ENCODE results near the gene FARS2. TPM values are rescaled to one million over a fixed set of nuclear protein-coding genes. Genes with fewer than 3 reads are reported as not detected.

Gene FARS2
- polyA plus RNA-seq, 10 donors = 9.2 to 14.0 (median 11.9) TPM

DNA sequence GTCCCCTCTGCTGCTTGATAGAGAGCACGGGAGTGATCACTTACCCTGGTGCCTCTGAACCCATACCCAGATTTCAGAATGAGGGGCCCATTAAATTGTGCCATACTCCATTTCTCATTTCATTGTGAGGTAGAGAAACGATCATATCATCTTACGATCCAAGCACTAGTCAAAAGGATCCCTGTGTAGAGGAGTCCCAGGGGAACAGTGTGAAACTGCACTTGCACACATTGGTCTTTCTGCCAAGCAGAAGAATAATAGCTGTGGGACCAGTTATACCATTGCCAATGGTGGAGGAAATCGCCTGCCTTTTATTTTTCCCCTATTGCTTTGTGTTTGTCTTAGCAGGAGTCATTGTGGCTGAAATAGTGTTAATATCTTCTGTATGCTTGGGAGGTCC lies 161.9 kb downstream of the FARS2 start:
- no peak for DNase-seq

DNA sequence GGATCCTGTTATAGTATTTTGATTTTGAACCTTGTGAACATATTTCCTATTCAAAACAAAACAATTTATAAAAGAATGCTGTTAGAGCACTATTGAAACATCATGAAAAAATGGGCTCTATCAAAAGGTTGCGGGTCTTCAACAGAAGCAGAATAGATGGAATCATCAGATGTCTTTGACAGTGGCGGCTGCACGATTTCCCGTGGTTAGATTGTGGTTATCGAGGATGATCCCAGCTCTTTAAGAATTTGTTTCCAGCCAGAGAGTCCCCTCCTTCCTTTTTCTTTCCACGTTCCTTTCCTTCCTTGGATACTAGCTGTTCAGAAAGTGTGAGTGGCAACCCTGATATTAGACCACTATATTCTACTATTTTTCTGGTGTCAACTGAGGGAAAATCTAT lies 163.4 kb downstream of the FARS2 start:
- DNase-seq = no peak

DNA sequence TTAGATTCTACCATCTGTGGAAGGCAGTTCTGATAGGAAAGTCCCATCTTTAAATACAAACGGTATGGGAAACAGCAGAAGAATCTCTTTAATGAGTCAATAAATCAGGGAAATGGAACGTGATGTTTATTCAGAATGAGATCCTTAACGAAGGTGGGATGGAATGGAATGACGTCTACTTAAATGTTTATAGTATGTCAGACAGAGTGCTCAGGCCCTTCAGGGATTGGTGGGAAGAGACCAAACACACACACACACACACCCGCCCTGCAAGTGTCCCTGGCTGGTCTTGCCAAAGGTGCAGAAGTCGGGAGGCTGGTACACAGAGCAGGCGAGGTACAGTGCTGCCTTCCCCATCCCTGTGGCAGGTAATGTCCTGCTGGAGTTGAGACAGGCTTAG lies 164.0 kb downstream of the FARS2 start:
- DNase-seq = no peak

DNA sequence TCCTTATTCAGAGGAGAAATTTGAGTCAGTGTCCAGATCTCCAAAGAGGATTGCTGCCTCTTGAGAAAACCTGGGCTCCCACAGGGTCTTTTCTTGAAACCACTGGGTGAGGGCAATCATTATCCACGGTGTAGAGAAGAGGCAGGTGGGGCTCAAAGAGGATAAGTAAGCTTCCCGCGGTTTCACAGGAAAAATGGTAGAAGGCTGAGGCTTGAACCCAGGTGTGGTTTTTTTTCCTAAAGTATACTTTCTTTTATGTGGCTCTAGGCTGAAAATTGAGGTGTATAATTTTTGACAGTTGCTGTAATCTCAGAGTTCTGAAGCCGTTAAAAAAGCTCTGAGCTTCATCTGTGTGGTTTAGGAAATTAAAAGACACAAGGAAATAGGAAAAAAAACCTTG lies 164.5 kb downstream of the FARS2 start:
- DNase-seq = no peak

DNA sequence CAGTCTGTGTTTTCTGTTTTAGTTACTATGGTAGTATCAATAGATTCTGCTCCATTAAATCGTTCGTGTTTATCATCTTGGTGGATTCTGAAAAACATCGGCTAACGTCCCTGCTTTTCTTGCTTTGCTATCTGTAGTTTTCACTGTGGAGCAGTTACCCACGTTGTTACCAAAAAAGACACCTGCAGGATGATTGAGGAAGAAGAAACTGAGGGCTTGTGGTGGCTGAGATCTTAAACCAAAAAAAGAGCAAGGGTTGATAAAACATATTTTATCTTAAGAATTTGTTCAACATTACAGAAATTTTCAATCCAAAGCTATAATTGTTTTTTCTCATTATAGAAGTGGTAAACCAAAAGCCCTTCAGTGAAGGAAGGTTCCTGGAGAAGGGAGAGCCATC lies 166.3 kb downstream of the FARS2 start:
- DNase-seq = no peak

DNA sequence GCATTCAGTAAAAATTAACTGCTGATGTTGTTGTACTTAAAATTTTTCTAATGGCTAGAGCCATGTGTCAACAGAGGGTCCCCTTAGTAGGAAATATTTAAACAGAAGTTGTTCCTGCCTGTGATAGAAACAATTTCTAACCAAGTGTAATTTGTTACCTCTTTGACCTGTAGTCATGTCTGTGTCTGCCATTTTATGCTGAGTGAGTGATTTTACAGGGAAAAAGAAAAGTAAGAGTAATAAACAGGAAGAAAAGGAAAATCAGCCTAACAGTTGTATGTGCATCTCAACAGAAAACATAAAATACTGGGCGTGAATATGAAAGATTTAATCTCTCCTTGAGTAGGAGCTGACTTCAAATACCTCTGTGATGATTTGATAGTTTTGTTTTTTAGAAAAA lies 172.0 kb downstream of the FARS2 start:
- DNase-seq = no peak

- peak in 1 of 3 donors; percentile 57 for DNase-seq
Observed at GRCh38 chr6:5435449-5435848, 174.1 kb downstream of the FARS2 start.

GRCh38 chr6:5438922-5439584 lies 177.7 kb downstream of the FARS2 start:
- DNase-seq = no peak

DNA sequence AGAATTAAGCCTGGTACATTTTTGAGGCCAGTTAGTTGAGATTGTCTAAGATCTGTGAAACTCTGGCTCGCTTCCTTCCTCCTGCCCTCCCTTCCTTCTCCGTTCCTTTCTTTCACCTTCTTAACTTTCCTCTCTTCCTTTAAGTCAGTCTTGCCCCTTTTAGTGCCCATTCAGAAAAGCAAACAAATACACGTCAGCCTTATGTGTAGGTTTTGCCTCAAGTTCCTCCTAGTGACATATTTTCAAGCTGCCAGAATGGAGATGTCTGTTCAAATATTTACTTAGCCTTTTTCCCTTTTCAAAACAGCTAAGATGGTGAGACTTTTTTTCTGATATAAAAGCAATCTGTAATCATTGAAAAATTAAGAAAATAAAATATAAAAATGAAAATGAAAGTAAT lies 178.4 kb downstream of the FARS2 start:
- DNase-seq = no peak

DNA sequence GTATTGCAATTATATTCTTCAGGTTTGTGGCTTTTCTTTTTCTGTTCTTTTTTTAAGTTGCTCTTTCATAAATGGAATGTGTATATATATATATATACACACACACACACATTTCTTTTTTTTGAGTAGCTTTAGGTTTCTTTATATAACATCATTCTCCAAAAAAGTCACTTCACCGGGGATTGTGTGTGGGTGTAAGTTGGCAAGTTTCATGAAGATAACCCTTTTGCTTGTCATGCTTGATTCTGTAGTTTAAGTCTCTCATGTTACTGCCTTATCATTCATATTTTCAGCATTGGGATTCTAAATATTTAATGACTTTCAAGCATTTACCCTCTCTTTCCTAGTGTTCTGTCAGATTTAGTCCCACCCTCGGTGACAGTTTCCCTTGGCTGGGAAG lies 181.0 kb downstream of the FARS2 start:
- no peak for DNase-seq

DNA sequence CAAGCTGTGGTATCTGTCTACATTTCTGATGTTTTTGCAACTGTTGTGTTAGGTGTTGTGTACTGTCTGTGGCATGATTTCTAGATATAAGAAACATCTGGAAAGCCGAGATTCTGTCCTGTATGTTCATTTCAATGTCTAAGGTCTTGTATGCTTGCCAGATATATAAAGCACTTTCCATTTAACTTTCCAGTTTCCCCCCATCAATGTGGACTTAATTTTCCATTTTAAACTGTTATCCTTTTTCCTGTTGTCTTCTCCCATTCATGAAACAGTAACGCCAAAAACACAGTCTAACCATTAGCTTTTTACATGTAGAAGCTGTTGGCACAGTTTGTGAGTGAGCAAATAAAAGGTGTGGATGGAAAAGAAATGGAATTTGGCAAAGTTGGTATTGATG lies 181.6 kb downstream of the FARS2 start:
- peak in 2 of 3 donors; percentile 52 to 71 for DNase-seq

GRCh38 chr6:5443491-5443890 lies 182.2 kb downstream of the FARS2 start:
- peak in 1 of 3 donors; percentile 16 for DNase-seq

GRCh38 chr6:5446362-5447075 lies 185.2 kb downstream of the FARS2 start:
- DNase-seq = no peak

- no peak for DNase-seq
Observed at GRCh38 chr6:5447921-5448320, 186.6 kb downstream of the FARS2 start.

GRCh38 chr6:5450073-5450472 lies 188.8 kb downstream of the FARS2 start:
- DNase-seq = no peak

DNA sequence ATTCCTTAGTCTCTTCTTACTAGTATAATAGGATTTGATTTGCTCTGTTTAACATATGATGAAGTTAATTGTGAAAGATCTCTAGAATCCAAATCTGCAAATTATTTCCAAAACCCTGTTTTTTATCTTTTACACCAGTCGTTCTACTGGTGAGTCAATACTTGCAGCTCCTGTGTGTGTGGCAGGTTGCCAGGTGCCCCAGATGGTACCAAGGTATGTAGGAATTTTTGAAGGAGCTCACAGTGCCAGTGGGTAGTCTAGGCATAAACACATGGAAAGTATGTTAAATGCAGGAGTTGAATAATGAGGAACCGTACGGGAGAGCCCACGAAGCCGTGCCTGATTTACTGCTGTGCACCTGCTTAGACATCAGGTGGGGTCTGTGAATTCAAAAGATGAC lies 192.2 kb downstream of the FARS2 start:
- no peak for DNase-seq

DNA sequence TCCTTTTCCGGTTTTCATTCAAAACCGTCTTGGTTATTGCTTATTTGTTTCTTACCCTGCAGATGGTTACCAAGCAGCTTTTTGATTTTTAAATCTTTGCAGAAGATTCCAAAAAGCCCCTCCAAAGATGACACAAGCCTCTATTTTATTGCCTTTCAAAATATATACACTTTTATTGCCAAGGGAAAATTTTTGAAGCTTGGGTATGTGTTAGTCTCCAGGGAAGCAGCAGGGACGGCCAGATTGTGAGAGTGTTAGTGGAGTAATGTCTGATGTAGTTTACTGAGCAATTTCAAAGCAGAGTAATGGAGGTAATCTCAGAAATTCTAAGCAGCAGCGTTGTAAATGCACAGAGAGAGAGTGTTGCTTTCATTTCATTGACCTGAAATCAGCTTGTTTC lies 193.8 kb downstream of the FARS2 start:
- no peak for DNase-seq

- DNase-seq = no peak
Observed at GRCh38 chr6:5457041-5457440, 195.7 kb downstream of the FARS2 start.

- DNase-seq = peak in 1 of 3 donors; percentile 37
Observed at GRCh38 chr6:5457983-5458683, 196.8 kb downstream of the FARS2 start.

DNA sequence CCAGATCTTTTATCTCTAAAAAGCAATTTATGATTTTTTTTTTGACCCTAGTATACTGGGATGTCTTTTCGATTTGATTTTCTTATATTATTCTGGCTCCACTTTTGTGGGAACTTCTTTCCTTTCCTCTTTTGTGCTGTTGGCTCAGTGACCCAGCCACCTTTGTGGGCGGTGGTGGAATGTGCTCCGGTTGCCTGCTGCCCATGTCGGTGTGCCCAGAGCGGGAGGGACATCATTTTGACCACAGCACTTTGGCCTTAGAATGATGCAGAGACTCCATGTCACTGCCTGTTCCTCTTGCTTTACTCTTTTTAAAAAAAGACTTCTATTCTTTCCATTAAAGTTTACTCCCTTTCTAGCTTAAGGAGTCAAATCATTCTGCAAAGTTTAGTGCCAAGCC lies 198.0 kb downstream of the FARS2 start:
- no peak for DNase-seq

DNA sequence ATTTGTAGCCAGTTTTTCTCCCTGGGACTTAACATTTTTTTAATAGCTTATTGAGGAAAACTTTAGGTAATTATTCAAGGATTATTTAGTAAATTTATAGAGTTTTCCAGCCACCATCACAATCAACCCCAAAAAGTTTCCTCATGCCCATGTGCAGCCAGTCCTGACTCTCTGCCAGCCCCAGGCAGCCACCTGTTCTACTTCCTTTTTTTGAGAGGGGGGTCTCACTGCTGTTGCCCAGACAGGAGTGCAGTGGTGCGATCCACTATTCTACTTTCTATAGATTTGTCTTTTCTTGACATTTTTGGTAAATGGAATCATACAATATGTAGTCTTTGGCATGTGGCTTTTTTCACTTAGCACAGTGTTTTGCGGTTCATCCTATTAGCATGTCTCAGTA lies 200.1 kb downstream of the FARS2 start:
- DNase-seq = no peak

DNA sequence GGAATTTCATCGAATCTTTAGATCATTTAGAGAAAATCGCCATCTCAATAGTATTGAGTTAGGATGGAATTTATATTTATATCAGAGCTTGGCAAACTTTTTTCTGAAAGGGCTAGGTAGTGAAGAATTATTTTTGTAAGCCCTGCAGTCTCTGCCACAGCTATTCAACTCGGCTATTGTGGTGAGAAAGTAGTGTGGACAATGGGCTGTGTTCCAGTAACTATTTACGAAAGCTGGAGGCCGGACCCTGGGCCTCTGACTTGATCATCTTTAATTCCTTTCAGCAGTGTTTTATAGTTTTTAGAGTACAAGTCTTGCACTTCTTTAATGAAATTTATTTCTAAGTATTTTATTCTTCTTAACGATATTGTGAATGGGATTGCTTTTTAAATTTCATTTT lies 201.5 kb downstream of the FARS2 start:
- DNase-seq = no peak

GRCh38 chr6:5463690-5464089 lies 202.4 kb downstream of the FARS2 start:
- DNase-seq = no peak

Data from muscle of back (tissue), 11 donors.